Calu3 (cell line): Measurements from ENCODE around the gene C1QTNF2. TPM values are rescaled to one million over a fixed set of nuclear protein-coding genes. Genes with fewer than 3 reads are reported as not detected.
"Not testable (repeated sequence)": the region's sequence is repeated elsewhere in the genome, so short reads cannot be mapped to it uniquely, and the experiment has no call there.

Experiments used
- BruUV-seq: library from RNA; stranded (reverse); fragments of 400-500 nt; replicated peaks from 2 replicates; lab custom pipeline; 2021; lab: Mats Ljungman, UMichigan
- CTCF ChIA-PET: fragments of 300-600 bp; sonication (Branson Sonifier 250); formaldehyde crosslinking; loops from one replicate; lab custom pipeline; 2022; ENCODE audit warnings: antibody characterized with exemption; lab: Charles Lee
- DNase-seq: peaks from one replicate; pipeline ENCODE4 v3.0.0; 2022
- H3K27ac Mint-ChIP-seq: one replicate; pipeline ENCODE4 v1.8.0; 2022; ENCODE audit warnings: mixed read lengths; ENCODE audit not compliant: unreplicated experiment
- H3K27me3 Mint-ChIP-seq: one replicate; pipeline ENCODE4 v1.8.0; 2022; ENCODE audit warnings: mixed read lengths; ENCODE audit not compliant: unreplicated experiment
- H3K36me3 Mint-ChIP-seq: one replicate; pipeline ENCODE4 v1.8.0; 2022; ENCODE audit warnings: mild to moderate bottlenecking, moderate library complexity, mixed read lengths; ENCODE audit not compliant: insufficient read depth, unreplicated experiment
- H3K4me1 Mint-ChIP-seq: one replicate; pipeline ENCODE4 v1.8.0; 2022; ENCODE audit warnings: mild to moderate bottlenecking, low read depth, mixed read lengths; ENCODE audit not compliant: unreplicated experiment
- H3K4me3 Mint-ChIP-seq: one replicate; pipeline ENCODE4 v1.8.0; 2022; ENCODE audit warnings: mild to moderate bottlenecking, low read depth, moderate library complexity, mixed read lengths; ENCODE audit not compliant: unreplicated experiment
- H3K9me3 Mint-ChIP-seq: one replicate; pipeline ENCODE4 v1.8.0; 2022; ENCODE audit warnings: low read depth, mixed read lengths; ENCODE audit not compliant: unreplicated experiment
- CTCF ChIP-seq: fragments of 200-600 bp; IDR thresholded peaks from one replicate; pipeline ENCODE4 v1.8.0; 2022; ENCODE audit warnings: antibody characterized with exemption; ENCODE audit not compliant: unreplicated experiment
- intact Hi-C: fragments of 100-400 bp; cut with micrococcal nuclease; formaldehyde crosslinking; loops from one replicate; pipeline ENCODE4 v1.10.0; 2022; ENCODE audit not compliant: unreplicated experiment
- total RNA-seq: library from RNA; stranded (reverse); gene quantifications from 2 replicates; pipeline ENCODE4 v1.2.3, GENCODE V29; 2022

C1QTNF2 gene
- total RNA-seq, 1 experiment from 2014 or later, result not detected

DNA sequence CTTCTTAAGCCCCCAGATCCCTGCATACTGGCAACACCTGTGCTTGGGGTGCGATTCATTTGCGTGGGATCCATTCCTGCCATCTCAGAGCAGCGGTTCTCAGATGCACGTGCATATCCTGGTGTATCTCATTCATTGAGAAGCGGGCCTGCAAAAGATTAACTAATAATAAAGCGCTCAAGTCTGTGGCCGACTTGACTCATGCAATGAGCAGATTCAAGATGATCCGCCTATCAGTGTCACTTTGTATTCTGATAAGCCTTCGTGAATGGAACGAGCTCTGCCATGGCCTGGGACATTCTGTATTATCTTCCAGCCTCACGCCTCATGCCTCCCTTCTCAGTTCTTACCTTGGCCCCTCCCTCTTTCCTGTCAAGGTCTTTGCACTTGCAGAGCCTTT is 22.3 kb downstream of the C1QTNF2 start:
- no peaks in the 10 kb centered on the region for H3K27me3 Mint-ChIP-seq
- H3K27ac Mint-ChIP-seq, result no peak overlapping the region
- no TSS peak for BruUV-seq
- no peak overlapping the region for H3K4me3 Mint-ChIP-seq
- no peaks in the 10 kb centered on the region for H3K4me1 Mint-ChIP-seq
- CTCF ChIA-PET, result interaction anchor here (1.1 kb wide), 1 partner anchor 10 kb away, joined by 3 read pairs; no protein-coding TSS in a partner anchor
- DNase-seq, result no peak
- no peaks in the 10 kb centered on the region for H3K9me3 Mint-ChIP-seq
- no peaks in the 10 kb centered on the region for H3K36me3 Mint-ChIP-seq
- TF ChIP-seq CTCF, result no peak
- intact Hi-C loops, result no loop called here

DNA sequence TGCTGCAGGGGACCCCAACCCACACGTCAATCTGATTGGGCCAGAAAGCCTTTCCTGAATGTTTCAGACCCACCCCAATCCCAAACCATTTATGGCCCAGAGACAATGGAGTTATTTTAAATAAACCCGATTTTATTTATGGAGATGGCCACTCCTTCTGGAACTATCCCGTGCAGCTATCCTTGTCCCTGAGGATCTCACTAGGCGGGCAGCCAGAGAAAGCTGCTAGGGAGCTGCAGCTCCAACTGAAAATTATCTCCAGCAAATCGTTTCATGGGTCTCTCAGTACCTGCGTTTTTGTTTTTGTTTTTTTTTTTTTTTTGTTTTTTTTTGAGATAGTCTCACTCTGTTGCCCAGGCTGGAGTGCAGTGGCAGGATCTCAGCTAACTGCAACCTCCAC is 23.0 kb downstream of the C1QTNF2 start:
- no peak for TF ChIP-seq CTCF
- intact Hi-C loops, result no loop called here
- Mint-ChIP-seq H3K9me3 (no peaks in the 10 kb centered on the region), H3K4me3 (no peak overlapping the region), H3K27me3 (no peaks in the 10 kb centered on the region), H3K27ac (no peak overlapping the region), H3K4me1 (no peaks in the 10 kb centered on the region), H3K36me3 (no peaks in the 10 kb centered on the region)
- BruUV-seq, result no TSS peak
- no peak for DNase-seq
- CTCF ChIA-PET, result no interaction called here

DNA sequence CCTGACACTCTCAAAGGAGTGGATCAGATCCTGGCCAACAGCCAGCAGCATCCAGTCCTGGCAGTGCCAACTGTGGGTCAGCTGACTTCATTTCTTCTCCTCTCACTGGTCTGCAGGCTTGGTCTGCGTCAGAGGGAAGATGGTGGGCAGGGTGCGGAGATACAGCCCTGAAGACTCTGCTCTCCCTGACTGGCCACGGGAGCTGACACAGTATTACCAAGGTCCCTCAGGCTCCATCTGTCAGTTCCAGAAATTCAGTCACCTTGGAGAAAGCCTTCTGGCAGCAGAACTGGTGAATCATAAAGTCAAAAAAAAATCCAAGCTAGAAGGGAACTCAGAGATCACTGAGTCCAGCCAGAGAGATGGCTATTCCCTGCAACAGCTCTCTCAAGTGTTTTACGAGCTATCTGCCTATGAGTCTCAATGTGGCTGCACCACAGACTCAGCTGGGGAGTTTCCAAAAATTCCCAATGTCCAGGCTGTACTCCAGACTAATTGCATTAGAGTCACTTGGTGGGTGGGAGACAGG is 27.9 kb downstream of the C1QTNF2 start:
- BruUV-seq, result no TSS peak
- CTCF ChIA-PET, result no interaction called here
- no peaks in the 10 kb centered on the region for H3K4me1 Mint-ChIP-seq

DNA sequence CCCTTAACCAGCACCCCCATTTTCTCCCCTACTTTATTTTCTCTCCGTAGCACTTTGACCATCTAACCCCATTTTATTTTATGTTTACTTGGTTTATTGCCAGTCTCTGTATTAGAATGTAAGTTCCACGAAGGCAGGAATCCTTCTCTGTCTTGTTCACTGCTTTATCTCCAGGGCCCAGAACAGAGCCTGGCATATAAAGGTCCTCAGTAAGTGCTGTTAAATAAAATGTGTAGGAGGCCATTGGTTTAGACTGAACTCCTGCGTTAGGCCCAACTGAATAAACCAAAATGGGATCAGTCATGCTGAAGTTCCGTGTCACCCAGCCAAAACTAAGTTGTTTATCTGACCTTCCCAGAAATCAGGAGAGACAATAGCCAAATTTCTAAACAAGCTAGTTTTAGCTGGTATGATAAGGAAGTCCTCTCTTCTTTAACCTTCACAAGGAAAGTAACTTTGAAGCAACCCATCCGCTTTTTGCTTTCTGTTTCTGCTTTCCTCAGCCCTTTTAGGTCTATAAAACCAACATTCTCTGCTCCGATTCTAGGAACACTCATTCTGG is 29.0 kb downstream of the C1QTNF2 start:
- BruUV-seq, result no TSS peak
- CTCF ChIA-PET, result no interaction called here

More for the DNA sequence above, 27.9 kb downstream of the C1QTNF2 start:
- H3K9me3 Mint-ChIP-seq, result no peaks in the 10 kb centered on the region
- TF ChIP-seq CTCF, result no peak
- H3K27ac Mint-ChIP-seq, result no peak overlapping the region
- H3K27me3 Mint-ChIP-seq, result no peaks in the 10 kb centered on the region
- no peak for DNase-seq
- no peaks in the 10 kb centered on the region for H3K36me3 Mint-ChIP-seq
- intact Hi-C loops, result loop anchor here (5.0 kb wide), 1 partner anchor 80 kb away; no protein-coding TSS in a partner anchor
- no peak overlapping the region for H3K4me3 Mint-ChIP-seq

GRCh38 chr5:160340513-160340912 is 29.9 kb downstream of the C1QTNF2 start:
- DNase-seq, H3K27ac Mint-ChIP-seq, H3K36me3 Mint-ChIP-seq, H3K9me3 Mint-ChIP-seq, H3K4me1 Mint-ChIP-seq, H3K27me3 Mint-ChIP-seq, CTCF ChIA-PET, H3K4me3 Mint-ChIP-seq, BruUV-seq: not testable (repeated sequence)
- intact Hi-C loops, result loop anchor here (5.0 kb wide), 1 partner anchor 78 kb away; no protein-coding TSS in a partner anchor

More for the DNA sequence above, 29.0 kb downstream of the C1QTNF2 start:
- intact Hi-C loops, result loop anchor here (5.0 kb wide), 1 partner anchor 79 kb away; no protein-coding TSS in a partner anchor
- TF ChIP-seq CTCF, result no peak
- H3K36me3 Mint-ChIP-seq, result no peaks in the 10 kb centered on the region
- H3K4me1 Mint-ChIP-seq, result no peaks in the 10 kb centered on the region
- no peak overlapping the region for H3K27ac Mint-ChIP-seq
- DNase-seq, result no peak
- no peaks in the 10 kb centered on the region for H3K9me3 Mint-ChIP-seq
- H3K27me3 Mint-ChIP-seq, result no peaks in the 10 kb centered on the region
- no peak overlapping the region for H3K4me3 Mint-ChIP-seq
